Endothelial cell (in vitro differentiated cells): ENCODE results near the gene UBE2Q2. TPM values are rescaled to one million over a fixed set of nuclear protein-coding genes. Genes with fewer than 3 reads are reported as not detected.
"Not testable (repeated sequence)": the region's sequence is repeated elsewhere in the genome, so short reads cannot be mapped to it uniquely, and the experiment has no call there.

ENCODE experiments used
- DNase-seq: peaks from one replicate; pipeline ENCODE4 v3.0.0; 2021; ENCODE audit warnings: low spot score
- H3K27ac Mint-ChIP-seq: one replicate; pipeline ENCODE4 v1.8.0; 2021; ENCODE audit warnings: mixed read lengths, inconsistent platforms; ENCODE audit not compliant: unreplicated experiment
- H3K27me3 Mint-ChIP-seq: one replicate; pipeline ENCODE4 v1.8.0; 2021; ENCODE audit warnings: mild to moderate bottlenecking, moderate library complexity, mixed read lengths, inconsistent platforms; ENCODE audit not compliant: unreplicated experiment
- H3K36me3 Mint-ChIP-seq: one replicate; pipeline ENCODE4 v1.8.0; 2021; ENCODE audit warnings: mild to moderate bottlenecking, low read depth, mixed read lengths, inconsistent platforms; ENCODE audit not compliant: unreplicated experiment
- H3K4me1 Mint-ChIP-seq: one replicate; pipeline ENCODE4 v1.8.0; 2021; ENCODE audit warnings: mild to moderate bottlenecking, mixed read lengths, inconsistent platforms; ENCODE audit not compliant: unreplicated experiment
- H3K4me3 Mint-ChIP-seq: one replicate; pipeline ENCODE4 v1.8.0; 2021; ENCODE audit warnings: mild to moderate bottlenecking, mixed read lengths, inconsistent platforms; ENCODE audit not compliant: unreplicated experiment
- H3K9me3 Mint-ChIP-seq: one replicate; pipeline ENCODE4 v1.8.0; 2021; ENCODE audit warnings: mixed read lengths, inconsistent platforms; ENCODE audit not compliant: unreplicated experiment
- CTCF ChIP-seq: fragments of 200-600 bp; sonication (generic); IDR thresholded peaks from one replicate; pipeline ENCODE4 v1.5.0; 2021; ENCODE audit warnings: antibody characterized with exemption; ENCODE audit not compliant: unreplicated experiment
- total RNA-seq: library from RNA; stranded (reverse); fragmentation: NEBNext Ultra II Directional; extraction: Animal tissue kit (Norgen Biotek cat#: 25700); gene quantifications from one replicate; pipeline ENCODE4 v1.2.1, GENCODE V29; 2021; ENCODE audit not compliant: unreplicated experiment

UBE2Q2 gene
- total RNA-seq, 1 donor from 2014 or later, result 28.9 TPM

GRCh38 chr15:75905231-75905630 is 62.0 kb downstream of the UBE2Q2 start:
- H3K9me3 Mint-ChIP-seq, result no peaks in the 10 kb centered on the region

GRCh38 chr15:75910355-75910754 is 67.1 kb downstream of the UBE2Q2 start:
- H3K4me3 Mint-ChIP-seq, H3K9me3 Mint-ChIP-seq: not testable (repeated sequence)
- H3K36me3 Mint-ChIP-seq, result peaks cover 52% of the 10 kb centered on the region

More at GRCh38 chr15:75905231-75905630, 62.0 kb downstream of the UBE2Q2 start:
- H3K36me3 Mint-ChIP-seq, result peaks cover 22% of the 10 kb centered on the region
- H3K27me3 Mint-ChIP-seq, result peaks cover 12% of the 10 kb centered on the region
- peak overlapping the region; percentile 74 for H3K27ac Mint-ChIP-seq
- H3K4me3 Mint-ChIP-seq, result peak overlapping the region; percentile 90
- TF ChIP-seq CTCF, result no peak
- DNase-seq, result no peak
- H3K4me1 Mint-ChIP-seq, result peaks cover 41% of the 10 kb centered on the region

GRCh38 chr15:75916978-75917377 is 73.7 kb downstream of the UBE2Q2 start:
- Mint-ChIP-seq H3K36me3 (peaks cover 22% of the 10 kb centered on the region), H3K4me3 (no peak overlapping the region), H3K9me3 (no peaks in the 10 kb centered on the region), H3K27me3 (no peaks in the 10 kb centered on the region), H3K27ac (no peak overlapping the region), H3K4me1 (no peaks in the 10 kb centered on the region)
- no peak for DNase-seq
- no peak for TF ChIP-seq CTCF

More at GRCh38 chr15:75910355-75910754, 67.1 kb downstream of the UBE2Q2 start:
- not testable (repeated sequence) for H3K27me3 Mint-ChIP-seq, H3K27ac Mint-ChIP-seq, H3K4me1 Mint-ChIP-seq, DNase-seq

- Mint-ChIP-seq H3K27me3 (no peaks in the 10 kb centered on the region), H3K36me3 (peaks cover 16% of the 10 kb centered on the region)
Observed at GRCh38 chr15:75918135-75918534, 74.9 kb downstream of the UBE2Q2 start.

GRCh38 chr15:75920079-75920478 is 76.8 kb downstream of the UBE2Q2 start:
- H3K27me3 Mint-ChIP-seq, result peaks cover 2% of the 10 kb centered on the region
- peaks cover 13% of the 10 kb centered on the region for H3K4me1 Mint-ChIP-seq
- no peak for DNase-seq
- H3K4me3 Mint-ChIP-seq, result no peak overlapping the region
- H3K27ac Mint-ChIP-seq, result no peak overlapping the region
- H3K9me3 Mint-ChIP-seq, result no peaks in the 10 kb centered on the region
- H3K36me3 Mint-ChIP-seq, result peaks cover 10% of the 10 kb centered on the region
- TF ChIP-seq CTCF, result no peak

More at GRCh38 chr15:75918135-75918534, 74.9 kb downstream of the UBE2Q2 start:
- Mint-ChIP-seq H3K4me1 (peaks cover 8% of the 10 kb centered on the region), H3K9me3 (no peaks in the 10 kb centered on the region), H3K27ac (peak overlapping the region; percentile 3), H3K4me3 (no peak overlapping the region)
- DNase-seq, result no peak
- TF ChIP-seq CTCF, result no peak
